SHP77 (cell line): Measurements from ENCODE around the gene DCTN3.

Source experiments
- DNase-seq, 2 experiments: peaks; one replicate each; lab custom pipeline; 2025; lab: John Stamatoyannopoulos, UW

The DCTN3 gene

GRCh38 chr9:34620061-34620994, at the start of gene DCTN3:
Gene DCTN3 (minus strand): TSS chr9:34620495. CDS start chr9:34620464, 31 bp downstream.
- DNase-seq: peak; percentile 66 to 85

- peak; percentile 75 to 83 for DNase-seq
Measured at GRCh38 chr9:34665381-34666250, 45.3 kb upstream of the DCTN3 start.

GRCh38 chr9:34665067-34665380, 44.7 kb upstream of the DCTN3 start:
- no peak for DNase-seq

GRCh38 chr9:34664281-34665066, 44.2 kb upstream of the DCTN3 start:
- peak; percentile 29 to 40 for DNase-seq

- no peak for DNase-seq
Measured at GRCh38 chr9:34663303-34663605, 43.0 kb upstream of the DCTN3 start.

GRCh38 chr9:34662526-34663302, 42.4 kb upstream of the DCTN3 start, which contains the start of gene CCL27:
Gene CCL27 (minus strand): TSS chr9:34662657. CDS start chr9:34662633, 24 bp downstream.
- no peak for DNase-seq

GRCh38 chr9:34659592-34660253, 39.4 kb upstream of the DCTN3 start:
- DNase-seq: peak; percentile 45 to 52

GRCh38 chr9:34658461-34658860, 38.2 kb upstream of the DCTN3 start:
- no peak for DNase-seq

- DNase-seq: no peak
Measured at GRCh38 chr9:34656992-34657391, 36.7 kb upstream of the DCTN3 start.

- DNase-seq: no peak
Measured at GRCh38 chr9:34655394-34655793, 35.1 kb upstream of the DCTN3 start.

GRCh38 chr9:34654323-34655051, 34.2 kb upstream of the DCTN3 start:
- DNase-seq: no peak

GRCh38 chr9:34653151-34654072, 33.1 kb upstream of the DCTN3 start:
- no peak for DNase-seq

GRCh38 chr9:34652602-34653000, 32.3 kb upstream of the DCTN3 start:
- no peak for DNase-seq

GRCh38 chr9:34651876-34652601, 31.7 kb upstream of the DCTN3 start, which contains the start of gene IL11RA:
Gene IL11RA (plus strand): TSS chr9:34652185. CDS start chr9:34655218, 3,033 bp downstream.
- DNase-seq: peak; percentile 23 to 32

GRCh38 chr9:34651321-34651720, 31.0 kb upstream of the DCTN3 start:
- no peak for DNase-seq

- no peak for DNase-seq
Measured at GRCh38 chr9:34650816-34651215, 30.5 kb upstream of the DCTN3 start.

GRCh38 chr9:34648673-34649072, 28.4 kb upstream of the DCTN3 start:
- no peak for DNase-seq

GRCh38 chr9:34647651-34648050, 27.4 kb upstream of the DCTN3 start:
- no peak for DNase-seq
